ENCODE data around the gene PPA1. TPM values are rescaled to one million over a fixed set of nuclear protein-coding genes. Genes with fewer than 3 reads are reported as not detected.
A peak's percentile ranks its signal among the peaks of the same experiment; 100 is the strongest.
"Not testable (repeated sequence)": the region's sequence is repeated elsewhere in the genome, so short reads cannot be mapped to it uniquely, and the experiment has no call there.

Gene PPA1
- total RNA-seq, 1 donor from 2014 or later, result 134 TPM

DNA sequence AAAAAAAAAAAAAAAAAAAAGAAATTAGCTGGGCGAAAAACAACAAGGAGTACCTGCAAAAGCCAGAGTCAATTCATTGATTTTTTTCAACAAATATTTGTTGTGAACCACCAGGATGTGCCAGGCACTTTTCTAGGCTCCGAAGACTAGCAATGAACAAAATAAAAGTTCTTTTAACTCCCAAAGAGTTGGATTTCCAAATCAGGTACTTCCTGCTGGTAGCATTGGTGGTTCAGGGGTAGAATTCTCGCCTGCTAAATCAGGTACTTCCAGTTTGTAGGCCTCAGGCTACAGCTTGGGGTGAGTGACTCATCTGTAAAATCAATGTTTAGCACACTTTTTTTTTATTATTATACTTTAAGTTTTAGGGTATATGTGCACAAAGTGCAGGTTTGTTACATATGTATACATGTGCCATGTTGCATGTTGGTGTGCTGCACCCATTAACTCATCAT is 10.9 kb downstream of the PPA1 start:
- DNase-seq (ENCODE audit: low spot score), result peak; percentile 36

DNA sequence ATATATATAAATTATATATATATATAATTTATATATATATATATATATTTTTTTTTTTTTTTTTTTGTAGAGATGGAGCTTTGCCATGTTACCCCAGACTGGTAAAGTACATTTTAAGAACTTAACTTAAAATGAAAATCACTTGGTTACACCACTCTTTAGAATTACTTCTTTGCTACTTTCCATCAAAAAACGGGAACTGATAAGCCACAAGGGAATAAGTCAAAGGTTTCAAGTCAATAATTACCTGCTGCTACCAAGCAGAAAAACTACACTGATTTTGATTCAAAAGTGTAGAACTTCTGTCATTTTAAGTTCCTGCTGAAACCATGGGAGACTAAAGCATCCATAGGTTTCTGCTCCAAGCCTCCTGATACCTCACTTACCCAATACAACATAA is 12.2 kb downstream of the PPA1 start:
- DNase-seq (ENCODE audit: low spot score), result no peak

- DNase-seq (ENCODE audit: low spot score), result no peak
Observed at GRCh38 chr10:70212879-70213278, 20.4 kb downstream of the PPA1 start.

DNA sequence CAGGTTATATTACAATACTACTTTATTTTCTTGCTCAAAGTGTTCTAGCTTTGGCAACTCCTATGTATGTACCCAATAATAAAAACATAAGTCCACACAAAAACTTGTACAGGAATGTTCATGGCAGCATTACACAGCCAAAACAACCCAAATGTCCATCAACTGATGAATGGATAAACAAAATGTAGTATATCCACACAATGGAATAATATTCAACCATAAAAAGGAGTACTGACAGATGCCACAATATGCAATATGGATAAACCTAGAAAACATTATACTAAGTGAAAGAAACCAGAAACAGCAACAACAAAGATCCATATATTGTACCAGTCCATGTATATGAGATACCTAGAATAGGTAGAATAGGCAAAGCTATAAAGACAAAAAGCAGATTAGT is 21.0 kb downstream of the PPA1 start:
- DNase-seq (ENCODE audit: low spot score), result no peak

GRCh38 chr10:70206762-70207161 is 26.5 kb downstream of the PPA1 start:
- DNase-seq (ENCODE audit: low spot score), result no peak

- no peak for DNase-seq (ENCODE audit: low spot score)
Observed at GRCh38 chr10:70201105-70201504, 32.1 kb downstream of the PPA1 start.

GRCh38 chr10:70198696-70199466 is 34.3 kb downstream of the PPA1 start:
- DNase-seq (ENCODE audit: low spot score), result no peak

GRCh38 chr10:70197235-70197945 is 35.8 kb downstream of the PPA1 start:
- DNase-seq (ENCODE audit: low spot score), result no peak

- peak; percentile 92 for DNase-seq (ENCODE audit: low spot score)
Observed at GRCh38 chr10:70193391-70193844, 39.8 kb downstream of the PPA1 start.

- peak; percentile 40 for DNase-seq (ENCODE audit: low spot score)
Observed at GRCh38 chr10:70192326-70192968, 40.8 kb downstream of the PPA1 start.

- DNase-seq (ENCODE audit: low spot score), result peak; percentile 73
Observed at GRCh38 chr10:70191972-70192305, 41.3 kb downstream of the PPA1 start.

- peak; percentile 48 for DNase-seq (ENCODE audit: low spot score)
Observed at GRCh38 chr10:70191161-70191971, 41.9 kb downstream of the PPA1 start.

GRCh38 chr10:70190581-70190980 is 42.6 kb downstream of the PPA1 start:
- peak; percentile 91 for DNase-seq (ENCODE audit: low spot score)

GRCh38 chr10:70190102-70190501 is 43.1 kb downstream of the PPA1 start:
- DNase-seq (ENCODE audit: low spot score), result no peak

- no peak for DNase-seq (ENCODE audit: low spot score)
Observed at GRCh38 chr10:70188768-70189167, 44.5 kb downstream of the PPA1 start.

- no peak for DNase-seq (ENCODE audit: low spot score)
Observed at GRCh38 chr10:70186571-70186970, 46.7 kb downstream of the PPA1 start.

GRCh38 chr10:70186090-70186489 is 47.1 kb downstream of the PPA1 start:
- no peak for DNase-seq (ENCODE audit: low spot score)

DNA sequence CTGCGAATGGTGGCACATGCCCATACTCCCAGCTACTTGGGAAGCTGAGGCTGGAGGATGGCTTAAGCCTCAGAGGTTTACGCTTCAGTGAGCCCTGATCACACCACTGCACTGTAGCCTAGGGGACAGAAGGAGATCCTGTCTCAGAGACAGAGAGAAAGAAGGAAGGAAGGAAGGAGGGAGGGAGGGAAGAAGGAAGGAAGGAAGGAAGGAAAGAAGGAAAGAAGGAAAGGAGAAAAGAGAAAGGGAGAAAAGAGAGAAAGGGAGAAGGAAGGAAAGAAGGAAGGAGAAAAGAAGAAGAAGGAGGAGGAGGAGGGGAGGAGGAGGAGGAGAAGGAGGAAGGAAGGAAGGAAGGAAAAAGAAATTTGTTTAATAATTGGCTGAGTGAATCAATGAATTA is 49.9 kb downstream of the PPA1 start:
- DNase-seq (ENCODE audit: low spot score), result no peak

- DNase-seq (ENCODE audit: low spot score), result not testable (repeated sequence)
Observed at GRCh38 chr10:70179209-70179608, 54.0 kb downstream of the PPA1 start.

DNA sequence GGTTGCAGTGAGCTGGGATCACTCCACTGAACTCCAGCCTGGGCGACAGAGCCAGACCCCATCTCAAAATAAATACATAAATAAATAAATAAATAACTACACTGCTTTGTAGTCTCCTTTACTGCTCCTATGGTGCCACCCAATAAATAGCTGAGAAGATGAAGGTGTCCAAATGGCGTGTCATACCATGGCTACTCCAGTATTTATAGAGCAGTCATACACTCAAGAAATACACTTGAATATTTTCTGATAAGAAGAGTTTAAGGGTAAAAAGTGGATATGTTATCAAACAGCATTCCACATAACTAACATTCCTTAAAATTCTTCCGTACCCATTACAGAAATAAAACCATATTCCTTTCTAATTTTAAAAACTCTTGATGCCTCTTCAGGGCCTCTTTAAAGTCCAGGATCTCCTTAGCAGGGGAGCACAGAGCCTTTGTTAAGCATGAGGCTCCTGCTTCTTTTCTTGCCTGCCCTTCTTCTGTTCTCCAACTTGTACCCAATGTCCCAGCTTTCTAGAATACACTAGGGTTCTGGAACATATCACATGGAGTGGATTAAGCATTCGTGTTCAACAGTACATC is 55.0 kb downstream of the PPA1 start:
- peak; percentile 48 for DNase-seq (ENCODE audit: low spot score)

- DNase-seq (ENCODE audit: low spot score), result no peak
Observed at GRCh38 chr10:70176441-70176840, 56.8 kb downstream of the PPA1 start.

All from umbilical cord (tissue), 2 donors.